ENCODE data around the gene RPS6KA2.

Gene RPS6KA2

DNA sequence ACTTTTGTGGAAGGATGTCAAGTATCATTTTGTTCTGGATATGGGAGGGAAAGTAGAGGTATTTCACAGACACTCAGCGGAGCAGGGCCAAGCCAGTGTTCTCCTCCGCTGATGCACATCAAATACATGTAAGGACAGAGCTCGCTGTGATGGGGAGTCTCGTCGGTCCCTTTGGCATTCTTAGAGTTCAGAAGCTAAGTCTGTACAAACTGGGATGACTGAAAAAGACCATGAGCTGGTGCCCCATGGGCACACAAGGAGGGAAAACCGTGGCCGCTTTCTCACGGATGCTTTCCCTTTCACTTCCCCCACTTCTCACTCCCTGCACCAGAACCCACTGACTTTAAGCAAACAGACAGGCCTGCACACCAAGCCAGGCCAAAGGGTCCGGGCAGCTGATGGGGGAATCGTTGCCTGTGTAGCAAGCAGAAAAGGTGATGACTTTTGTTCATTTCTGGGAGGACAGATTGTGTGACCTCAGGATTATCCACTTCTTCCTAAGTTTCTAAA, 216.6 kb downstream of the RPS6KA2 start:
- Histone ChIP-seq H3K18ac (ENCODE audit: low read length) (no peak overlapping the region), H3K9ac (ENCODE audit: low read length) (no peak overlapping the region), H3K27me3 (ENCODE audit: insufficient read depth, low read length) (no peaks in the 10 kb centered on the region), H2BK5ac (ENCODE audit: low read depth, low read length, poor library complexity) (no peak overlapping the region), H3K27ac (ENCODE audit: low read depth, low read length) (no peak overlapping the region), H3K36me3 (ENCODE audit: control insufficient read depth in 1 of 2, insufficient read depth in 2 of 2, low read length in 2 of 2) (peaks cover 8 to 13% of the 10 kb centered on the region in 2 experiments), H2AFZ (ENCODE audit: insufficient read depth, low read length, poor library complexity) (no peak overlapping the region), H2BK12ac (ENCODE audit: low read length) (no peak overlapping the region), H3K79me2 (ENCODE audit: control insufficient read depth, insufficient read depth, low read length, poor library complexity) (no peaks in the 10 kb centered on the region), H3K4me2 (ENCODE audit: low read length) (no peak overlapping the region), H3K14ac (ENCODE audit: low read length) (no peak overlapping the region), H3K79me1 (ENCODE audit: low read length) (no peaks in the 10 kb centered on the region), H2BK120ac (ENCODE audit: insufficient read depth, low read length, poor library complexity) (no peak overlapping the region), H3K9me3 (ENCODE audit: insufficient read depth, low read depth, low read length) (peaks cover 2% of the 10 kb centered on the region), H4K8ac (ENCODE audit: low read depth, low read length) (no peak overlapping the region), H4K91ac (ENCODE audit: low read depth, low read length) (no peak overlapping the region), H3K23ac (ENCODE audit: low read length) (no peak overlapping the region), H2AK5ac (ENCODE audit: low read length) (no peak overlapping the region), H3K4me3 (ENCODE audit: low read depth, low read length) (no peak overlapping the region), H3K4ac (ENCODE audit: low read depth, low read length) (no peak overlapping the region), H4K12ac (ENCODE audit: low read depth, low read length) (no peak overlapping the region), H3K4me1 (ENCODE audit: control insufficient read depth in 1 of 2, insufficient read depth in 2 of 2, low read length in 2 of 2) (no peaks in the 10 kb centered on the region)
- WGBS (ENCODE audit: extremely low coverage, insufficient coverage, insufficient read length), result no CpG with 5 or more reads among the region's 10 CpGs
- no peak for DNase-seq

DNA sequence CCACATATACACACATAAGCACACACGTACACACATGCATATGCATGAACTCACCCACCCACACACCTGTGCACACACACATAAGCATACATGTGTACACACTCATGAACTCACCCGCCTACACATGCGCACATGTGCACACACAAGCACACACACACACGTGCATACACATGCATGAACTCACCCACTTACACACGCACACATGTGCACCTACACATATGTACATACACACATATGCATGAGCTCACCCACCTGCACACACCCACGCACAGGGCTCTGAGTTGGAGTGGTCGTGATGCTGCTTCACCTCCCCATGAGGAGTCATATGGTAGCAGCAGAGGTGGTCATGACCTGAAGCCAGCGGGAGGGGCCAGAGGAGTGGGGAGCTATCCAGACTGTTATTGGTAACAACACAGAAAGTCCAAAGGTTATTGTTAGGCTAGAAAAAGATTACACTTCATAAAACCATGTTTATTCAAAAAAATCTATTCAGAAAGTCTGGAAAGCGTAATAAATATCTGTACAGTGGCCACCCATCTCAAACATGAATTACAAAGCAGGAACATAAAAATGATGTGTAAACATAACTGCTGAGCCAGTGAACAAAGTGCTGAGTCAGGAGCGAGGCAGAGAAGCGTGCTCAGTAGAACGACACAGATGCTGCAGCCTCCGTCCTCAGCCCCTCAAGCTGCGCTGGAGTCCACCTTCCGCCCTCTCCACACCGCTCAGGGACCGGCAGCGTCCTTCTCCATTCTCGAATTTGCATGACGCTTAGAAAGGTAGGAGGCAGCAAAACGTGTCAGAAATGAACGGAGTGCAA, 217.9 kb downstream of the RPS6KA2 start:
- H3K27me3 ChIP-seq (ENCODE audit: insufficient read depth, low read length), result no peaks in the 10 kb centered on the region
- no peak overlapping the region for H3K4ac ChIP-seq (ENCODE audit: low read depth, low read length)
- no peaks in the 10 kb centered on the region for H3K4me1 ChIP-seq (ENCODE audit: control insufficient read depth in 1 of 2, insufficient read depth in 2 of 2, low read length in 2 of 2)
- no peak overlapping the region for H3K9ac ChIP-seq (ENCODE audit: low read length)
- H3K79me2 ChIP-seq (ENCODE audit: control insufficient read depth, insufficient read depth, low read length, poor library complexity), result no peaks in the 10 kb centered on the region
- no peak overlapping the region for H3K27ac ChIP-seq (ENCODE audit: low read depth, low read length)
- H3K9me3 ChIP-seq (ENCODE audit: insufficient read depth, low read depth, low read length), result peaks cover 2% of the 10 kb centered on the region
- H3K36me3 ChIP-seq (ENCODE audit: control insufficient read depth in 1 of 2, insufficient read depth in 2 of 2, low read length in 2 of 2), result peaks cover 8 to 13% of the 10 kb centered on the region in 2 experiments
- no peak overlapping the region for H2BK5ac ChIP-seq (ENCODE audit: low read depth, low read length, poor library complexity)
- H3K79me1 ChIP-seq (ENCODE audit: low read length), result no peaks in the 10 kb centered on the region
- H2BK12ac ChIP-seq (ENCODE audit: low read length), result no peak overlapping the region
- no peak overlapping the region for H4K12ac ChIP-seq (ENCODE audit: low read depth, low read length)
- no peak overlapping the region for H3K4me2 ChIP-seq (ENCODE audit: low read length)
- H3K14ac ChIP-seq (ENCODE audit: low read length), result no peak overlapping the region
- no peak overlapping the region for H2AFZ ChIP-seq (ENCODE audit: insufficient read depth, low read length, poor library complexity)
- H4K8ac ChIP-seq (ENCODE audit: low read depth, low read length), result no peak overlapping the region
- no peak overlapping the region for H2BK120ac ChIP-seq (ENCODE audit: insufficient read depth, low read length, poor library complexity)
- WGBS (ENCODE audit: extremely low coverage, insufficient coverage, insufficient read length), result no CpG with 5 or more reads among the region's 22 CpGs
- H3K4me3 ChIP-seq (ENCODE audit: low read depth, low read length), result no peak overlapping the region
- H3K18ac ChIP-seq (ENCODE audit: low read length), result no peak overlapping the region
- no peak for DNase-seq
- H2AK5ac ChIP-seq (ENCODE audit: low read length), result no peak overlapping the region
- no peak overlapping the region for H3K23ac ChIP-seq (ENCODE audit: low read length)
- H4K91ac ChIP-seq (ENCODE audit: low read depth, low read length), result no peak overlapping the region

DNA sequence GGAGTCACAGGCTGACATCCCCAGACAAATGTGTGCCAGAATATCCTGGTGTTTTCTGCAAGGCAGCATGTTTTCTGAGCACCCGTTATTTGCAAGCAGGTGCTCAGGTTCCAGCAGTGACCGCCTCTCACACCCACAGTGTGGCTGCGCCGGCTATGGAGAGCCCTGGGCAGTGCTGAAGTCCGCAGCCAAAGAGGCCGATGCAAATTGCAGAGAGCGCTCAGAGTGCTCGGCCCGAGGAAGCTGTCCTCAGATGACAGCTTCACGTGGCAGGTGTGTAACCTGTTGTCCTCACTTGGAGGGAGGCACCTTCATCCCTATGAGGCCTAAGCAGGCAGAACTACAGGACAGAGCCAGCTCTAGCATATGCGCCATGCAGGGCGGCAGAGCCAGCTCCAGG, 220.9 kb downstream of the RPS6KA2 start:
- H4K8ac ChIP-seq (ENCODE audit: low read depth, low read length), result no peak overlapping the region
- no peak overlapping the region for H4K91ac ChIP-seq (ENCODE audit: low read depth, low read length)
- DNase-seq, result no peak
- no peak overlapping the region for H2AFZ ChIP-seq (ENCODE audit: insufficient read depth, low read length, poor library complexity)
- no peak overlapping the region for H3K18ac ChIP-seq (ENCODE audit: low read length)
- H2BK5ac ChIP-seq (ENCODE audit: low read depth, low read length, poor library complexity), result no peak overlapping the region
- peaks cover 0 to 2% of the 10 kb centered on the region in 2 experiments for H3K36me3 ChIP-seq (ENCODE audit: control insufficient read depth in 1 of 2, insufficient read depth in 2 of 2, low read length in 2 of 2)
- H3K27ac ChIP-seq (ENCODE audit: low read depth, low read length), result no peak overlapping the region
- H3K79me1 ChIP-seq (ENCODE audit: low read length), result no peaks in the 10 kb centered on the region
- H3K4me1 ChIP-seq (ENCODE audit: control insufficient read depth in 1 of 2, insufficient read depth in 2 of 2, low read length in 2 of 2), result no peaks in the 10 kb centered on the region
- H4K12ac ChIP-seq (ENCODE audit: low read depth, low read length), result no peak overlapping the region
- no peaks in the 10 kb centered on the region for H3K27me3 ChIP-seq (ENCODE audit: insufficient read depth, low read length)
- WGBS (ENCODE audit: extremely low coverage, insufficient coverage, insufficient read length), result no CpG with 5 or more reads among the region's 12 CpGs
- no peak overlapping the region for H2BK12ac ChIP-seq (ENCODE audit: low read length)
- no peak overlapping the region for H3K9ac ChIP-seq (ENCODE audit: low read length)
- H3K14ac ChIP-seq (ENCODE audit: low read length), result no peak overlapping the region
- no peak overlapping the region for H3K4me2 ChIP-seq (ENCODE audit: low read length)
- no peak overlapping the region for H3K23ac ChIP-seq (ENCODE audit: low read length)
- no peaks in the 10 kb centered on the region for H3K79me2 ChIP-seq (ENCODE audit: control insufficient read depth, insufficient read depth, low read length, poor library complexity)
- H3K4me3 ChIP-seq (ENCODE audit: low read depth, low read length), result peak overlapping the region; percentile 13
- no peak overlapping the region for H3K4ac ChIP-seq (ENCODE audit: low read depth, low read length)
- H2AK5ac ChIP-seq (ENCODE audit: low read length), result no peak overlapping the region
- H2BK120ac ChIP-seq (ENCODE audit: insufficient read depth, low read length, poor library complexity), result no peak overlapping the region
- peaks cover 2% of the 10 kb centered on the region for H3K9me3 ChIP-seq (ENCODE audit: insufficient read depth, low read depth, low read length)

DNA sequence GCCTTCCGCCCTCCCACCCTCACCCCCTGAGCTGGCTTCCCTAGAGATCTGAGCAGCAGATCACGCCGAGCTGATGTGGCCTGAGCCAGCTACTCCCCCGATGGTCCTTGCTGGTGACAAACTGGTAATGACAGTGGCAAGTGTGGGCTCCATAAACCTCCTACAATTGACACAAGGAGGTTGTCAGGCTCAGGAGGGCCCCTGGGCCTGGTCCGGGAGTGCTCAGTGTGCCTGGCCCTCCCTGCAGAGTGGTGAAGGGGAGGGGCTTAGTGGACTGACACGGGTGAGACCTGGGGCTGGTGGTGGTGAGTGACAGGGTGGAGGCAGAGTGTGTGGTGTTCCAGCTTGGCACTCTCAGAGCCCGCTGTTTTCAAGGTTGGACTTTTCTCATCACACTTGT, 221.7 kb downstream of the RPS6KA2 start:
- H3K14ac ChIP-seq (ENCODE audit: low read length), result no peak overlapping the region
- no peak overlapping the region for H4K12ac ChIP-seq (ENCODE audit: low read depth, low read length)
- no peak overlapping the region for H3K18ac ChIP-seq (ENCODE audit: low read length)
- no peak overlapping the region for H3K23ac ChIP-seq (ENCODE audit: low read length)
- H3K4ac ChIP-seq (ENCODE audit: low read depth, low read length), result no peak overlapping the region
- H3K79me1 ChIP-seq (ENCODE audit: low read length), result no peaks in the 10 kb centered on the region
- no peaks in the 10 kb centered on the region for H3K79me2 ChIP-seq (ENCODE audit: control insufficient read depth, insufficient read depth, low read length, poor library complexity)
- H3K4me2 ChIP-seq (ENCODE audit: low read length), result no peak overlapping the region
- no peak for DNase-seq
- no peaks in the 10 kb centered on the region for H3K4me1 ChIP-seq (ENCODE audit: control insufficient read depth in 1 of 2, insufficient read depth in 2 of 2, low read length in 2 of 2)
- H4K8ac ChIP-seq (ENCODE audit: low read depth, low read length), result no peak overlapping the region
- peaks cover 2% of the 10 kb centered on the region for H3K9me3 ChIP-seq (ENCODE audit: insufficient read depth, low read depth, low read length)
- no CpG with 5 or more reads among the region's 7 CpGs for WGBS (ENCODE audit: extremely low coverage, insufficient coverage, insufficient read length)
- H2BK5ac ChIP-seq (ENCODE audit: low read depth, low read length, poor library complexity), result no peak overlapping the region
- peaks cover 0 to 2% of the 10 kb centered on the region in 2 experiments for H3K36me3 ChIP-seq (ENCODE audit: control insufficient read depth in 1 of 2, insufficient read depth in 2 of 2, low read length in 2 of 2)
- no peak overlapping the region for H2BK12ac ChIP-seq (ENCODE audit: low read length)
- no peak overlapping the region for H2BK120ac ChIP-seq (ENCODE audit: insufficient read depth, low read length, poor library complexity)
- no peak overlapping the region for H3K9ac ChIP-seq (ENCODE audit: low read length)
- no peak overlapping the region for H2AFZ ChIP-seq (ENCODE audit: insufficient read depth, low read length, poor library complexity)
- H4K91ac ChIP-seq (ENCODE audit: low read depth, low read length), result no peak overlapping the region
- no peak overlapping the region for H3K4me3 ChIP-seq (ENCODE audit: low read depth, low read length)
- no peak overlapping the region for H2AK5ac ChIP-seq (ENCODE audit: low read length)
- H3K27me3 ChIP-seq (ENCODE audit: insufficient read depth, low read length), result no peaks in the 10 kb centered on the region
- H3K27ac ChIP-seq (ENCODE audit: low read depth, low read length), result no peak overlapping the region
